Colon (tissue), 2 donors: ENCODE results near the gene WWC1.

Experiments used
- FAIRE-seq: peaks from 2 replicates; lab custom pipeline; 2012; peaks lifted over from hg19 to GRCh38; lab: Jason Lieb, UNC
- donor health status: control.
- donor health status: control.

The WWC1 gene

GRCh38 chr5:168364750-168365550 lies 73.5 kb downstream of the WWC1 start:
- no peak for FAIRE-seq

- FAIRE-seq: no peak
Measured at GRCh38 chr5:168365581-168366081, 74.2 kb downstream of the WWC1 start.

DNA sequence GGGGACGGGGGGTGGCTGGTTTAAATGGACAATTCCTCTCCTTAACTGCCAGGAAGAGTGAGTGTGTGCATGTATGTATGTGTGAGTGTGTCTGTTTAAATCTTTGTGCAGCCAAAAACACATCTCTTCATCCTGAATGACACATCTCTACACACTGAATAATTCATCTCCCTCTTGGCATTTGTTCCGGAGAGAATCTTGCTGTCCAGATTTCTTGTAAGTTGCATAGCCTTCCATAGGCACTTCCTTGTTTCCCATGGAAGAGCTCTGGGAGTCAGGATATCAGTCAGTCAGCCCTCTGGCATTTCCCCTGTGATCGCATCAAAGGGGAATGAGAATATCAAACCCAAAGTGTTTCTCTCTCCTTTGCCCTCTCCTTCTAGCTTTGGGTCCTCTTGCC lies 74.7 kb downstream of the WWC1 start:
- FAIRE-seq: no peak

DNA sequence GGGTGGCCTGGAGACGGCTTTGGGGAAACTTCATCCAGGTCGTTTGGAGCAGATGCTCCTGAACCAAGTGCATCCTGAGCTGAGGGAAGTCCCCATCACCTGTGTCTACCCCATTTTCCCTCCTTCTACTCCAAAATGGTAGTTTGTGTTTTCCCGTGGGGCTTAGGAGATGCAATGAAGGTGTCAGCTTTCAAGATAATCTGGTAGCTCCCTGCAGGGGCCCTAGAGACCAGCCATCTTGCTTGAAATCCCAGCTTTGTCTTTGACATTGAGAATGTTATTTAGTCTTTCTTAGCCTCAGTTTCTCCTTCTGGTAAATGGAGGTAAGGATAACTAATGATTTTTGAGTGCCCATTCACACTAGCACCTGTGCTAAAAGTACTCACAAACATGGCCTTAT lies 77.4 kb downstream of the WWC1 start:
- FAIRE-seq: no peak

DNA sequence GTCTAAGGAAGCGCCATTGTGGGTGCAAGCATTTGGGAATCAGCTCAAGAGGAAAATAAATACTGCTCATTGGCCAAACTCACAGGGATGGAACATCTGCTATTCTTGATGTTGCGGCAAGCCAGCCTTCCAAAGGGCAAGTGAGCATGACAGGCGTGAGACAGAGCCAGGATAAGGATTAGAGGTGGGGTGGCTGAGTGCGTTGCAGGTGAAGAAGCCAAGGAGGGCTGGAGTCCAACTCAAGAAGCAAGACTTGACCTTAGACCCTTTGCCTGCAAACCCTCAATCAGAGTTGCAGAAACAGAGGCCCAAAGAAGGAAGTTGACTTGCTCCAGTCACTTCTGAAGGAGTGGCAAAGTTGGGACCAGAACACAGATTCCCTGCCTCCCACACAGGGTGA lies 79.4 kb downstream of the WWC1 start:
- no peak for FAIRE-seq

GRCh38 chr5:168372356-168372946 lies 81.0 kb downstream of the WWC1 start:
- FAIRE-seq: no peak

DNA sequence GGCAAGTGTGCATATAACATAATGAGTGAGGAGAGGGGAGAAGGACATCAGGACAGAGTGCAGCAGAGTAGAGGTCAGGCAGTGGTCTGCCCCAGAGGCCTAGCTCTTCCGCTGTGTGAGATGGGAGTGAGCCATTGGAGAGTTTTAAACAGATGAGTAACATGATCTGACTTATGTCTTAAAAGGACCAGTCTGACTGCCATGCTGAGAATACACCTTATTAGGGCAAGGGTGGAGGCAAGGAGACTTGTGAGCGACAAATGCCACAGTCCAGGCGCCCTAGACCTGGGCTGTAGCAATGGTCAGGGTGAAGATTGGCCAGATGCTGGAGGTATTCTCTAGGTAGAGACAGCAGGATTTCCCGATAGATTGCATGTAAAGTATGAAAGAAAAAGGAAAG lies 83.1 kb downstream of the WWC1 start:
- FAIRE-seq: no peak

GRCh38 chr5:168375214-168375613 lies 83.8 kb downstream of the WWC1 start:
- no peak for FAIRE-seq

DNA sequence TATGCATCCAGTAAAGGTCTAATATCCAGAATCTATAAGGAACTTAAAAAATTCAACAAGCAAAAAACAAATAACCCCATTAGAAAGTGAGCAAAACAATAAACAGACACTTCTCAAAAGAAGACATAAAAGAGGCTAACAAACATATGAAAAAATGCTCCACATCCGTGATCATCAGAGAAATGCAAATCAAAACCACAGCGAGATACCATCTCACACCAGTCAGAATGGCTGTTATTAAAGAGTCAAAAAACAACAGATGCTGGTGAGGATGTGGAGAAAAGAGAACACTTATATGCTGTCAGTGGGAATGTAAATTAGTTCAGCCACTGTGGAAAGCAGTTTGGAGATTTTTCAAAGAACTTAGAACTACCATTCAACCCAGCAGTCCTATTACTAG lies 86.1 kb downstream of the WWC1 start:
- FAIRE-seq: no peak

GRCh38 chr5:168378741-168379140 lies 87.3 kb downstream of the WWC1 start:
- FAIRE-seq: no peak

GRCh38 chr5:168382421-168382820 lies 91.0 kb downstream of the WWC1 start:
- FAIRE-seq: no peak

DNA sequence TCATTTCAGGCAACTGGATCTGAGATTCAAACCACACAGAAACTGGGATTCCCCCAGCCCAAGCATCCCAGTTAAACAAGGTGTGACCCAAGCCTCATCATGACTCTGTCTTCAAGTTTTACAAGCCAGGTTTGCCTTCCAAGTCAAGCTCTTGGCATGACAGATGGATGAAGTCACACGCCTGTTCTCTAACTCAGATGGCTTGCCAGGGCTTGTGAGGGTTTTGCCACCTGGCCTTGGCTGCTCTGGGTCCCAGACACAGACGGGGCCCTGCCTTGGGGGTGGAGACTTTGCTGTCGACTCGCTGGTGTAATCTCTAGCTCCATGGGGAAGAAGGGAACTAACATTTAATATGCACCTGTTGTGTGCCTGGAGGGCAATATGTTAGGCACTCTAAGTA lies 99.0 kb downstream of the WWC1 start:
- no peak for FAIRE-seq

- no peak for FAIRE-seq
Measured at GRCh38 chr5:168393773-168394172, 102.3 kb downstream of the WWC1 start.

DNA sequence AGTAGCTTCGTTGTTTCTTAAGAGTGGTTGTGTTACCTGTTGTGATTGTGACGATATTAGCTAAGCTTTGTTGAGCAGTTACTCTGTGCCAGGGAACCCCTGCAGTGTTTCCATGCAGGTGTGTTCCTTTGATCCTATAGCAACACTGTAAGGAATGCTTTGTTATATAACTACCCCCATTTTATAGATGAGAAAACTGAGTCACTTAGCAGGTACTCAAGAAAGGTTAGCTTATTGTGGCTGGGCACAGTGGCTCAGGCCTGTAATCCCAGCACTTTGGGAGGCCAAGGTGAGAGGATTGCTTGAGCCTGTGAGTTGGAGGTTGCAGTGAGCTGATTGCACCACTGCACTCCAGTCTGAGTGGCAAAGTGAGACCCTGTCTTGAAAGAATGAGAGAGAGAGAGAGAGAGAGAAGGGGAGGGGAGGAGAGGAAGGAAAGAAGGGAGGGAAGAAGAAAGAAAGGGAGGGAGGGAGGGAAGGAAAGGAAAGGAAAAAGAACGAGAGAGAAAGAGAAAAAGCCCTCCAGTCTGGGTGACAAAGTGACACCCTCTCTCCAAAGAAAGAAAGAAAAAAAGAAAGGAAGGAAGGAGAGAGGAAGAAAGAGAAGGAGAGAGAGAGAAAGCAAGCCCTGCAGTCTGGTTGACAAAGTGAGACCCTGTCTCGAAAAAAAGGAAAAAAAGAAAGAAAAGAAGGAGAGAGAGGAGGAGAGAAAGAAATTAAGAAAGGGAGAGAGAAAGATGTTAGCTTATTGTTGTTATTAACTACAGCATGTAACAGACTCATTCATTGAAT lies 109.2 kb downstream of the WWC1 start:
- no peak for FAIRE-seq

DNA sequence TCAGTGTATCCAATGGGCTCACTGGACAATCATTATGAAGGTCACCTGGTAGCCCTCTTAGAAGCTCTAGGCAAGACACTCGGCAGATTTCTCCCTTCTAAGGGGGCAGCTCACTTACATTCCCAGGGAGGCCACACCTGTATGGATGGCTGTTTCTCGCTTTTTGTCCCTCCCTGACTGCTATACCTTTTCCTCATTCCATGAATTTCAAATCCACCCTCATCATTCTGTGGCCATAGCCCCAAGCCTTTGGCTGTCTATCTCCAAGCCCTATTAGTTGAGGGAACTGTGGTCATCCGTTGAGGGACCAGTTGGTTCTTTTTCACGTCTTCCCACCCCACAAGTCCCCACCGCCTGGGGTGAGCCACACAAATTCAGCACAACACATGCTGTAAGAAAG lies 109.8 kb downstream of the WWC1 start:
- no peak for FAIRE-seq

DNA sequence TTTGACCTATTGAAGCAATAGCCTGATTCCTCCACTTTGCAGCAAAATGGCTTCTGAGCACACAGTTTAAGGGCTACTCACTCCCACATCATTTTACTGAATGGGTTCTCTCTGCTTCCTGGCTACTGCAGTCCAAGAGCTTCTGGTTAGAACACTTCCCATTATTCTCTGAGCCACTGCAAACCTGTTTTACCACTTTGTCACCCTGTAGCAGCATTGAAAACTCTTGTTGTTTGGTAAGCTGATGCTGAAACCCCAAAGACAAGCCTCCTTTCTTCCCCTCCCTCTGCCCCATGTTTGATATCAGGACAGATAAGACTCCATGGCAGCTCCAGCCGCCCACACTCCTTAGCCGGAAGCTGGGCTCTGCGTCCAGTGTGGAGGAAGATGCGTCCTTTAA lies 110.4 kb downstream of the WWC1 start:
- no peak for FAIRE-seq

GRCh38 chr5:168404365-168404764 lies 112.9 kb downstream of the WWC1 start:
- FAIRE-seq: no peak

- FAIRE-seq: no peak
Measured at GRCh38 chr5:168407211-168407610, 115.8 kb downstream of the WWC1 start.

DNA sequence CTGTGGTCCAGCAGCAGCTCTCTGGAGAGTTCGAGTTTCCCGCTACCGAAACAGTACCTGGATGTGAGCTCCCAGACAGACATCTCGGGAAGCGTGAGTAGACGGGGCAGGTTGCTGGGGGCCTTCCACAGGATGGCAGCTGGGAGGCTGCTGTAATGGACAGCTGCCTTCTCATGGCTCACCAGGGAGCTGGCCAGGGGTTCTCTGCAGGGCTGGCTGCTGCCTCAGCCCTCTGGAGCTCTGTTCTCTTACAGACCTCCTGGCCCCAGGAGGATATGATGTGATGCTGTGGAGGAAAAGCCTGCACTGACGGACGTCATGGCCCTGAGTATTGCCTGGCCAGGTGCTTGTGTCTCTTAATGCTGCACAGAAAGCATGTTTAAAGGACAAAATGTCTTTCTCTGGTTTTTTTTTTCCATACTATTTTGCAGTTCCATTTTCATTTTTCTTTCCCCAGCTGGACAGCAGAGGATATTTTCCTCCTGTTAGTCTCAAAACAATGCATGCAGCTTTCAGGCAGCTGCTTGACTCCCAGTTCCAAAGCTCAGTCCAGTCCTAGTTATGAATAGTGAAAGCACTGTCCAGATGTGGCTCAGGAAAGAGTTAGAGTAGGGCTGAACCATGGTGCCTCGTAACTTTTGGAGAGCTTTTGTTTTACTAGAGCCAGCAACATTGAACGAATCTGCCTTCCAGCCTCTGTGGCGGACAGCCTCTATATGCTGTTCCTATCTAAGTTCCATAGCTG lies 117.3 kb downstream of the WWC1 start:
- no peak for FAIRE-seq

DNA sequence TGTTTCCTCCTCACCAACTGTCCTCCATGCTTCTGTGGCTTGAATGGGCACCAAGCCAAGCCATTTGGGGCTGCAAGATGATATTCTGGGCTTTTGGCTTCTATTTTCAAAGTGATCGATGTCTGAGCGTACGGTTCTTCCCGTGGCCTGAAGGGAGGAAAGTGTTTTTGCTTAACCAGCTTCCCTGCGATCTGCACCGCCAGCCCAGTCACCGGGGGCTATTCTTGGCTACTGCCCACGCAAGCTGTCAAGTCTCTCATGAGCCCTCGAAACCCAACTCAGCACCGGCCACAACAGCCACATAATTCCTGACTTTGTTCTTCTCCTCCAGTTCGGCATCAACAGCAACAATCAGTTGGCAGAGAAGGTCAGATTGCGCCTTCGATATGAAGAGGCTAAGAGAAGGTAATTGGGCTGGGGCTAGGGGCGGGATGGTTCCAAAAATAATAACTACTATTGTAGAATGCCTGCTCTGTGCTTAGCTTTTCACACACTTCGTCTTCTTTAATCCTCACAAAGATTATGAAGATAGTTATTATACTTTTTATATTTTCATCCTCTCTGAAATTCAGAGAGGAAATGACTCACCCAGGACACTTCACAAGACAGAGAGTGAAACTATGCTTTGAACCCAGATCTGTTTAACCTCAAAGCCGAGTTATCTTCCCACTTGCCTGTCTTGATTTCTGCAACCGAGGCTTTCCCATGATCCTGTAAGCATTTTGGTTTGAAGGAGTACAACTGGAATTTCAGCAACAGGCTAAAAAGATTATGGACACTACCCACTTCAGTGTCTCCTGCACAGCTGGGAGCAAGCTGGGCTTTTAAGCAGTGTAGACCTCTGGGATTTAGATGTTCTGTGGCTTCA lies 118.4 kb downstream of the WWC1 start:
- no peak for FAIRE-seq

DNA sequence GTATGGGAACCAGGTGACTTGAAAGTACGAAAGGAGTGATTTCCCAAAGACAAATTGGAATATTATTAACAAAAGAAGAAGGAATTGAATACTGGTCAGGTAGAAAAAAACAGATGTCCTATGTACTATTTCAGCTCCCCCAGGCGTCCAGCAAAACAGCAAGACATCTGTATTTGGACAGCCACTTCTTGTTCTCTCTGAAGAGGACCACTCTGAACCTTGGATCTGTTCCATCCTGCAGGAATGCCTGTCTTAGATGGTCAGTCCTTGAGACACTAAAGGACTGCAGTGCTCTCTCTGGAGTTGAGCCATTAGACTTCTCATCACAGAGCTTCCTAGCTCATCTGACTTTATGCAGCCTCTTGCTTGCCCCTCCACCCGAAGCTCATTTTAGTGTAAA lies 120.4 kb downstream of the WWC1 start:
- FAIRE-seq: no peak
